HFF-Myc (cell line): ENCODE results near the gene RBMX2.

Experiments
- DNase-seq: peaks from one replicate; pipeline ENCODE4 v3.0.0-alpha.2; 2011; ENCODE audit warnings: low read depth; ENCODE audit errors: extremely low read depth
- H3K4me3 ChIP-seq: replicated peaks from 2 replicates; pipeline ENCODE4 v1.5.1; 2011; ENCODE audit warnings: low read depth, mild to moderate bottlenecking, control low read depth, low read length
- CTCF ChIP-seq: IDR thresholded peaks from 2 replicates; pipeline ENCODE4 v1.5.1; 2012; ENCODE audit warnings: mild to moderate bottlenecking, low read depth, low read length, control low read depth; ENCODE audit errors: missing control alignments

RBMX2 gene

GRCh38 chrX:130395341-130395740 is 6.4 kb upstream of the RBMX2 start:
- H3K4me3 ChIP-seq, result no peak overlapping the region
- no peak for TF ChIP-seq CTCF
- no peak for DNase-seq

DNA sequence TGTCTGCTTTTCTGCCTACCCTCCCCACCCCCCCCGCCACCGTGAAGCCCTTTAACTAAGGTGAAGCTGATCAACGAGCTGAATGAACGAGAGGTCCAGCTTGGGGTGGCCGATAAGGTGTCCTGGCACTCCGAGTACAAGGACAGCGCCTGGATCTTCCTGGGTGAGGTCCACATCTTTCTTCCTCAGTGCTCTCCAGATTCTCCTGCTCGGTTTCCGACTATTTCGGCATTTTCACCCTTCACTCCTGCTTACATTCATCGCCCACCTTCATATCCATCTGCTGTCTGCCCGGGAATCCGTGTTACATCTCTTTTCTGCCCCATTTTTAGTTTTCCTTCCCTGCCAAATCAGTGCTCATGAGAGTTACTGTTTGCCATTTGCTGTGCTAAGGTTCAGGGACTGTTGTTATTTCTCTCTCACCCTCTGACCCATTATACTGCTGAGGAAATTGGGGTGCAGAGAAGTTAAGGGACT is 459 bp downstream of the RBMX2 start:
- no peak for TF ChIP-seq CTCF
- peak overlapping the region; percentile 62 for H3K4me3 ChIP-seq
- no peak for DNase-seq

GRCh38 chrX:130413415-130413814 is 11.6 kb downstream of the RBMX2 start:
- DNase-seq, result no peak
- no peak for TF ChIP-seq CTCF
- no peak overlapping the region for H3K4me3 ChIP-seq

DNA sequence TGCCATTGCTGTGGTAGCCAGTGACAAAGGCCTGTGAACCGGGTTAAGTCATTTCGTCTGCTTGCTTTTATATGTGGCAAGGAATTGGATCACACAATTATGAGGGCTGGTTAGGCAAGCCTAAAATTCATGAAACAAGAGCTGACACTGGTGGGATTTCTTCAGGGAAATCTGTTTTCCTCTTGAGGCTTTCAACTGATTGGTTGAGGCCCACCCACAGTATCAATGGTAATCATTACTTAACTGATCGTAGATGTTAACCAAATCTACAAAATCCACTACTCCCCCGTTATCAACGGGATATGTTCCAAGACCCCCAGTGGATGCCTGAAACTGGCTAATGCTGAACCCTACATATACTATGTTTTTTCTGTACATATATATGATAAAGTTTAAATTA is 13.0 kb downstream of the RBMX2 start:
- no peak overlapping the region for H3K4me3 ChIP-seq
- no peak for DNase-seq
- no peak for TF ChIP-seq CTCF

- TF ChIP-seq CTCF, result no peak
- no peak for DNase-seq
- H3K4me3 ChIP-seq, result no peak overlapping the region
Observed at GRCh38 chrX:130415201-130415600, 13.4 kb downstream of the RBMX2 start.

DNA sequence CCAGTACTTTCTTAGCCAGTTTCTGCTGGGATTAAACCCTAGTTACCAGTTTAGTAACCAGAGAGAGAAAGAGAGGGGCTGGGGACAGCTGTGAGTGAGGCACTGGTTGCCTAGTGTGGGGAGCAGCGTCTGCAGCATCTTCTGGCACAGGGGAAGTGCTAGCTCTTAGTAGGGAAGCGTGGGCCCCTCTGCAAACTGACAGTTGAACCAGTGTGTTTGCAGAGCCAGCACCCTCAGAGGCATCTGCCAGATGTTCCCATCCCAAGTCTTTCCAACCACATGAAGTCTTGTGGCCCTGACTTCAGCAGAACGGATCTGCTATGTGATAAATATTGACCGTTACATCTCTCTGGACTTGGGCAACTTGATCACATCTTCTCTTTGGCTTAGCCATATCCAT is 15.0 kb downstream of the RBMX2 start:
- DNase-seq, result no peak
- TF ChIP-seq CTCF, result no peak
- H3K4me3 ChIP-seq, result no peak overlapping the region

- no peak for DNase-seq
- H3K4me3 ChIP-seq, result no peak overlapping the region
- no peak for TF ChIP-seq CTCF
Observed at GRCh38 chrX:130418066-130418465, 16.3 kb downstream of the RBMX2 start.
